ENCODE results near the gene C1orf52. TPM values are rescaled to one million over a fixed set of nuclear protein-coding genes. Genes with fewer than 3 reads are reported as not detected.
A peak's percentile ranks its signal among the peaks of the same experiment; 100 is the strongest.
"Not testable (repeated sequence)": the region's sequence is repeated elsewhere in the genome, so short reads cannot be mapped to it uniquely, and the experiment has no call there.

Gene C1orf52
- total RNA-seq, 4 donors from 2014 or later, result 11.1 to 20.8 (median 16.5) TPM

DNA sequence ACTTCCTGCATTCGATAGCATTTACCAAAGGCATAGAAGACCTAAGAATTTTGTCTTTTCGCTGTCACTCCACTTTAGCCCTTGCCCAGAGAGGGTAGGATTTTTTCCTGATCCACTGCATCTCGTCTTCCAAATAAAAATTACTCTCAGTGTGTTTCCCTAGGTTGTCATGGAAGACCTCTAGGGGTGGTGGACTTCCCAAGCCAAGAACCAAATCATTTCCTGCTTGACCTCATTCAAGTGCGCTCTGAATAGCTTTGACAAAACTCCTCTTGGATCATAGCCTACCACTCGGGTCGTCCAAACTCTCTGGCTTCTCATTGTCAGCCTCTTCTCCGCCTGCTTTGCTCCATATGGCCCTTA lies 431 bp upstream of the C1orf52 start:
- ATAC-seq (peak; percentile 48 to 53), DNase-seq (no peak)
- peaks cover 0 to 28% of the 10 kb centered on the region in 2 donors for H3K36me3 ChIP-seq
- H3K27ac ChIP-seq, result peak overlapping the region; percentile 87 to 93 (median 90)
- peaks cover 13 to 21% of the 10 kb centered on the region in 2 donors for H3K4me1 ChIP-seq
- peak overlapping the region; percentile 91 to 96 (median 92) for H3K4me3 ChIP-seq
- intact Hi-C loops (cut with DNase I; ENCODE audit: low total_unique reads) (loop anchor here (1.0 to 2.0 kb wide), 4 partner anchors 15 to 316 kb away; partner anchors contain the start of gene SYDE2), in situ Hi-C loops (cut with MboI; ENCODE audit: low sequenced_read_pairs in 4 of 4) (loop anchor here (5.0 to 25.0 kb wide), 5 partner anchors 145 to 573 kb away; partner anchors contain the start of gene SSX2IP (in 1 of the 4))
- H3K27me3 ChIP-seq, result no peaks in the 10 kb centered on the region
- TF ChIP-seq, protein P1, sequence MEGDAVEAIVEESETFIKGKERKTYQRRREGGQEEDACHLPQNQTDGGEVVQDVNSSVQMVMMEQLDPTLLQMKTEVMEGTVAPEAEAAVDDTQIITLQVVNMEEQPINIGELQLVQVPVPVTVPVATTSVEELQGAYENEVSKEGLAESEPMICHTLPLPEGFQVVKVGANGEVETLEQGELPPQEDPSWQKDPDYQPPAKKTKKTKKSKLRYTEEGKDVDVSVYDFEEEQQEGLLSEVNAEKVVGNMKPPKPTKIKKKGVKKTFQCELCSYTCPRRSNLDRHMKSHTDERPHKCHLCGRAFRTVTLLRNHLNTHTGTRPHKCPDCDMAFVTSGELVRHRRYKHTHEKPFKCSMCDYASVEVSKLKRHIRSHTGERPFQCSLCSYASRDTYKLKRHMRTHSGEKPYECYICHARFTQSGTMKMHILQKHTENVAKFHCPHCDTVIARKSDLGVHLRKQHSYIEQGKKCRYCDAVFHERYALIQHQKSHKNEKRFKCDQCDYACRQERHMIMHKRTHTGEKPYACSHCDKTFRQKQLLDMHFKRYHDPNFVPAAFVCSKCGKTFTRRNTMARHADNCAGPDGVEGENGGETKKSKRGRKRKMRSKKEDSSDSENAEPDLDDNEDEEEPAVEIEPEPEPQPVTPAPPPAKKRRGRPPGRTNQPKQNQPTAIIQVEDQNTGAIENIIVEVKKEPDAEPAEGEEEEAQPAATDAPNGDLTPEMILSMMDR (IDR thresholded peaks at IDR 0.05 in 4 of 5, conservative IDR thresholded peaks at IDR 0.05 in 1 of 5), result peak in 4 of 5 experiments; percentile 3 to 23 (median 7)
- no peak for TF ChIP-seq POLR2A (IDR thresholded peaks at IDR 0.05)
- no peaks in the 10 kb centered on the region for H3K9me3 ChIP-seq

DNA sequence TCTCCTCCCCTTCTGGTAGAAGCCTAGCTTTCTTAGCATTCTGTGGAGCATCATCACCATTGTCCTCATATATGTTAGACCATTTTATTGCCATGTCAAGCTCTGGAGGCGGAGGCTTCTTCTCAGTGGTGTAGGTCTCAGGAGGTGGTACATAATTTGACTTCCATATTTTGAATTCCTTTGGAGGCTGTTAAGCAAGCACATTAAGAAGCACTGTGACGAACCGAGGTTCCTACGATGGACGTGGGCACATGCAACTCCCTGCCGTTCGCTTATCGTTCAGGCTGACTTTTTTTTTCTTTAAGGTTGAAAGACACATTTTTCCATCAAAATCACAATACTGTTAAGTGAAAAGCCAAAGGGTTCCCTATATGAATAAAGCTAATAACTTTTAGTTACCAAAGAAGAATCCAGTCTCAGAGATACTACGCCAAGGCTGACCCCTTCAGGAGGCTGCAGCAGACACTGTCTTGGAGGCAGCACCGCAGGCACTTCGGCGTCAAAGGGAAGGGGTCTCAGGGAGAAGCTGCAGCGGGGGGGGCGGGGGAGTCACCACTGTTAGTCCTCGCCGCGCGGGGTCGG lies 835 bp downstream of the C1orf52 start:
- intact Hi-C loops (cut with DNase I; ENCODE audit: low total_unique reads) (loop anchor here (1.0 to 2.0 kb wide), 4 partner anchors 17 to 314 kb away; partner anchors contain the start of gene SYDE2), in situ Hi-C loops (cut with MboI; ENCODE audit: low sequenced_read_pairs in 4 of 4) (loop anchor here (5.0 to 25.0 kb wide), 4 partner anchors 144 to 571 kb away; partner anchors contain the start of gene SSX2IP (in 1 of the 4))
- Histone ChIP-seq H3K9me3 (no peaks in the 10 kb centered on the region), H3K36me3 (peaks cover 0 to 35% of the 10 kb centered on the region in 2 donors), H3K4me1 (peaks cover 13 to 21% of the 10 kb centered on the region in 2 donors), H3K27ac (peak overlapping the region; percentile 87 to 93 (median 90)), H3K27me3 (no peaks in the 10 kb centered on the region), H3K4me3 (peak overlapping the region; percentile 91 to 96 (median 92))
- DNase-seq, result no peak
- peak; percentile 3 to 7 for ATAC-seq
- TF ChIP-seq, protein P1 (IDR thresholded peaks at IDR 0.05 in 4 of 5, conservative IDR thresholded peaks at IDR 0.05 in 1 of 5), result no peak
- no peak for TF ChIP-seq POLR2A (IDR thresholded peaks at IDR 0.05)

DNA sequence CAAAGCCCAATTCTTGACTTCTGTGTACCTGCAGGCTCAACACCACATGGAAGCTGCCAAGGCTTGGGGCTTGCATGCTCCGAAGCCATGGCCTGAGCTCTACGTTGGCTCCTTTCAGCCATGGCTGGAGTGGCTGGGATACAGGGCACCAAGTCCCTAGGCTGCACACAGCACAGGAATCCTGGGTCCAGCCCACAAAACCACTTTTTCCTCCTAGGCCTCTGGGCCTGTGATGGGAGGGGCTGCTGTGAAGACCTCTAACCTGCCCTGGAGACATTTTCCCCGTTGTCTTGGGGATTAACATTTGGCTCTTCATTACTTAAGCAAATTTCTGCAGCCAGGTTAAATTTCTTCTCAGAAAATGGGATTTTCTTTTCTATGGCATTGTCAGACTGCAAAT lies 10.4 kb downstream of the C1orf52 start:
- H3K27ac ChIP-seq; H3K9me3 ChIP-seq; ATAC-seq; H3K4me3 ChIP-seq; intact Hi-C loops (cut with DNase I; ENCODE audit: low total_unique reads); H3K4me1 ChIP-seq; in situ Hi-C loops (cut with MboI; ENCODE audit: low sequenced_read_pairs in 4 of 4); DNase-seq; H3K27me3 ChIP-seq: not testable (repeated sequence)
- H3K36me3 ChIP-seq, result peaks cover 0 to 11% of the 10 kb centered on the region in 2 donors

DNA sequence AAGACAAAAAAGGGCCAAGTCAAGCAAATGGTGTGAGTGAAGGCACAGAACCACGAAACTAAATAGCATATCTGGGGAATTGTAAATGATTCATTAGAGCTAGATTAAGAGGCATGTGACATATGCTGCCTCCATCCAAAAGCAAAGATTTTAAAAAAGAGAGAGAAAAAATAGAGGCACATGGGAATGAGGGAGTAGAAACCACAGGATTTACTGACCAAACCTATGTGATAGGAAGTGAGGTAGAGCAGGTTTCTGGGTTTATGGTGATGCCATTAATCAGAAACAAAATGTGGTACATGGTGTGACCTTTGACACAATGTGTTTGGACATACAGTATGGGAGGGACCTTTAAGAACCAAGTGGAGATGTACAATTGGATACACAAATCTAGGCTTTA lies 13.6 kb downstream of the C1orf52 start:
- in situ Hi-C loops (cut with MboI; ENCODE audit: low sequenced_read_pairs in 4 of 4) (no loop called here), intact Hi-C loops (cut with DNase I; ENCODE audit: low total_unique reads) (no loop called here)
- H3K36me3 ChIP-seq, result no peaks in the 10 kb centered on the region
- no peak overlapping the region for H3K27ac ChIP-seq
- no peaks in the 10 kb centered on the region for H3K9me3 ChIP-seq
- no peak overlapping the region for H3K4me3 ChIP-seq
- TF ChIP-seq, protein P1 (IDR thresholded peaks at IDR 0.05 in 4 of 5, conservative IDR thresholded peaks at IDR 0.05 in 1 of 5), result no peak
- TF ChIP-seq POLR2A (IDR thresholded peaks at IDR 0.05), result no peak
- H3K27me3 ChIP-seq, result no peaks in the 10 kb centered on the region
- no peak for ATAC-seq
- H3K4me1 ChIP-seq, result peaks cover 9 to 12% of the 10 kb centered on the region in 2 donors
- DNase-seq, result no peak

DNA sequence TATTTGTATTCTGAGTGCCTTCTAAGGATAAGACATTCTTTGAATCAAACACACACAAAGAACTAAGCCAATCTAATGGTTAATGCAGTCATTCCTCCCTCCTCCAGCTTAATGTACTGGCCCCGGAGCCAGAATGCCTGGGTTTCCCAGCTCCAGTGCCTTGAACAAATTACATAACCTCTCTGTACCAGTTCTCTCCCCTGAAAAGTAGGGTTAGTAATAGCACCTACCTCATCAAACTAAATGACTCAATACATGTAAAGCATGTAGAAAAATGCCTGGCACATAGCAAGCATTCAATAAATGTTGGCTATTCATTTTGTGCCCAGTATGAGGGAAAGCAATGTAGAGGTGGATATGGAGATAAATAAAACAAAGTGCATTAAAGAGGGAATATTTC lies 14.0 kb downstream of the C1orf52 start:
- Histone ChIP-seq H3K9me3 (no peaks in the 10 kb centered on the region), H3K27ac (no peak overlapping the region), H3K36me3 (no peaks in the 10 kb centered on the region), H3K27me3 (no peaks in the 10 kb centered on the region), H3K4me3 (no peak overlapping the region), H3K4me1 (peaks cover 9 to 12% of the 10 kb centered on the region in 2 donors)
- intact Hi-C loops (cut with DNase I; ENCODE audit: low total_unique reads), result no loop called here
- DNase-seq, result no peak
- no peak for TF ChIP-seq POLR2A (IDR thresholded peaks at IDR 0.05)
- in situ Hi-C loops (cut with MboI; ENCODE audit: low sequenced_read_pairs in 4 of 4), result no loop called here
- ATAC-seq, result no peak
